ENCODE data around the gene BAIAP2L1.

BAIAP2L1 gene

DNA sequence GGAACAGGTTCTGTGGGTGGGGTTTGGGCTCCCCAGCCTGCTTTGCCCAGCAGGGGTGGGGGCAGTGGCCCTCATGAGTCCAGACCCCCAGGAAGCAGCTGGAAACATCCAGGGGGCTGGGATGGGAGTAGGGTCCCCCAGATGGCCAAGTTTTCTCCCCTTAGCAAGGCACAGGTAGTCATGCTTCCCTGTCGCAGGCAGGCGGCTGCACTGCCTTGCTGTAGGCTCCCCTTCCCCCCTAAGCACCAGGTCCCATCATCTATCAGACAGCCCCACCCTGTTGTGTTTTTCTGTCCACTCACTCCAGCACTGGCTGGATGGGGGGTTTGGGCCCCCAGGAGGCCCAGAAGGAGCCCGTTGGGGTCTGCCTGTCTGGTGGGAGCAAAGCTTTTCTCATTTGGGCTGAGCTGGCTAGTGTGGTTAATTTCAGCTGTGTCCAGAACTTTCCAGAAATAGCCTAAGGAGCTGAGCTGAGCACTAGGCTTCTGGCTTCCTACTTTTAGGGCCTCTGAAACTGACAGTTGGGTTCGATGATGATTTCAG is 111.5 kb downstream of the BAIAP2L1 start:
- no peak for DNase-seq

DNA sequence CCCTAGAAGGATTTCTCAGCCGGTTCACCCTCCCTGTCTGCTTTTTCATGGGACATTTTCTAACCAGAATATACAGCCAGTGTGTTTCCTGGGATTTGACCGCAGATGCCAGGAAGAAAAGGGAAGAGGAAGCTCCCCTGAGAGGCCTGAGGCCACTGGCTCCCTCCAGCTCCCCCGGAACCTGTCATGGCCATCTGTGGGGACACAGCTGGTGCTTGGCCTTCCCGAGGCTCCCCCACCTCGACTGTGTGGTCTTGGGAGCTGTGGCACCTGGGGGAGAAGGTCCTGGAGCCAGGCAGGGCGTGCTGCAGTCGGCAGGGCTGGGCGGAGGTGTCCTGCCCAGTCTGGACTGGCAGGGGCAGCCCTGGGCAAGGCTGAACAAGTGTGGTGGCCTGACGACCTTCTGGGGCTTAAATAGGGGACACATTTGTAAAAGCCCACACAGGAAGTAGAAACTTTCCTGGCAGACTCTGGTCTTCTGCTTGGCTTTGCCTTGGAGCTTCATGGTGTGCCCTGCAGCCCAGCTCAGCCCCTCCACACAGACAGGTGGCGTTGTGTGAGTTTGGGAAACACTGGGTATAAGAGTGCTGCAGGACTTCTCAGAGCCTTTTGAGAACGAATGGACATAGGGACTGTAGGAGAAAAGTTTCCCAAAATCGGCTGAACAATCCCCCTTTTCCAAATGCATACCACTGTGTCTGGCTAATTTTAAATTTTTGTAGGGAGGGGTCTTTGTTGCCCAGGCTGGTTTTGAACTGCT is 112.6 kb downstream of the BAIAP2L1 start:
- no peak for DNase-seq

DNA sequence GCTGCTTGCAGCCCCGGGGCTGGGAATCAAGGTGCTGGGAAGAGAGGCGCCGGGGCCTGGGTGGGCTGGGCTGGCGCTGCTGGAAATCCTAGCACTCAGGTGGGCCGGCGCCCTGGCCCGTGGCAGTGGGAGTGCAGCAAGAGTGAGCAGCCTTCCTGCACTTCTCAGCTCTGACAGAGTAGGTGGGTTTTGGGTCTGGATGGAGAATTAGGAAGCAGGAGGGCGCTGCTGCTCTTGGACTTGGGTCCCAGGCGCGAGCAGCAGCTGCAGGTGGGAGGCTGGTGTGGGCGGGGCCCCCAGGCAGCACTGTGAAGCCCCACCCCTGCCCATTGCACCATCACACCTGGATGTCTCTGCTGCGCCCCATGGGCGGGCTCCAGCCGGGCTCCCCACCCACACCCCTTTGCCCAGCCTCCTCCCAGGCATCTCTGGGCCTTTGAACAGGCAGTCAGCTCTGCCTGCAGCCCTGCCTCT is 113.4 kb downstream of the BAIAP2L1 start:
- no peak for DNase-seq

DNA sequence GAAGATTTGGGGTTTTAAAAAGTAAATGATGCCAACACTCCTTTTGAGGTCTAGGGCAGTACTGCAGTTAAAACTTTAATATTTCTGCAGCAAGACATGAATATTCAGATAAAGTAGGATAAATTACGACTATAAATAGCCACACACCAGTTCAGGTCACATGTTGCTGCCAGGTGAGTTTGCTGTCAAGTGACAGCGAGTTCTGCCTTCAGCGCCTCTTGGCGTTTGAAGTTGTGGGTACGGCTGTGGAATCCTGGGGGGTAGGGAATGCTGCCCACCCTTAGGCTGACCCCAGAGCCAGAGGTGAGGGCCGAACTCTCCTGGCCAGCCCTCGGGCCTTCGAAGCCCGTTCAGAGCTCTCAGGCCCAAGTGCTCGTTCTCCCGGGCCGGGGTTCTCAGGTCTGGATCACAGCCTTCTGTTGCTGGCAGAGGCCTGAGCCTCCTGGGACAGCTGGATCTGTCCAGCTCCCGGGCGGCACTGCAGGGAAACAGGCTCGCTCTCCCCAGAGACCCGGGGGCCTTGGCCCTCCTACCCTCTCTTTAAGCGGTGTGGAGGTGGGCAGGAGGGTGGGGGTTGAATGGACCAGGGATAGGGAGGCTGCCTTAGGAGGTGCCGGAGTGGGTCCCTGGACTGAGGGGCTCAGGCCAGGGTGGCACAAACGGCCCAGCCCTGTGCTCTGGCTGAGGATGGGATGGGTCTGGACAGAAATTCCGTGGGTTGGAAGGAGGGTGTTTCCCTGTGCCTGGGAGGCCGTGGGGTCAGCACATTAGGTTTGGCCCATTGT is 114.0 kb downstream of the BAIAP2L1 start:
- no peak for DNase-seq

DNA sequence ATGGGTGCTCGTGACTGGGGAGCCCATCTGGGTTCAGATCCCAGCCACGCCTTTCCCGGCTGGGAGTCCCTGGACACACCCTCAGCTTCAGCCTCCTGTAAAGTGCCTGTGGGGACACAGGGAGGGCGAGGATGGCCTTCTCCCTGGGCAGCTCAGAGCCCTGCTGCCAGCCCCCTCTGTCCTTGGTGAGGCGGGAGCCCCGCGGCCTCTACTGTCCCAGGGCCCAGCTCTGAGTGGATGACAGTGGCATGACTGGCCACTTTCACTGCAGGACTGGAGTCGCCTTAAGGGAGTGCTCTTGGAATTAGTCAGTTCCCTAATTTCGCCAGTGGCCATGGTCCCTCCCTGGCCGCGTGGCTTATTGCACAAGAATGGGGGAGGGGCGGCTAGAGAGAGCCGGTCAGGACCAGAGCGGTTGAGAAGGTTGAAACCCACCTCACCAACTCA is 114.8 kb downstream of the BAIAP2L1 start:
- no peak for DNase-seq

DNA sequence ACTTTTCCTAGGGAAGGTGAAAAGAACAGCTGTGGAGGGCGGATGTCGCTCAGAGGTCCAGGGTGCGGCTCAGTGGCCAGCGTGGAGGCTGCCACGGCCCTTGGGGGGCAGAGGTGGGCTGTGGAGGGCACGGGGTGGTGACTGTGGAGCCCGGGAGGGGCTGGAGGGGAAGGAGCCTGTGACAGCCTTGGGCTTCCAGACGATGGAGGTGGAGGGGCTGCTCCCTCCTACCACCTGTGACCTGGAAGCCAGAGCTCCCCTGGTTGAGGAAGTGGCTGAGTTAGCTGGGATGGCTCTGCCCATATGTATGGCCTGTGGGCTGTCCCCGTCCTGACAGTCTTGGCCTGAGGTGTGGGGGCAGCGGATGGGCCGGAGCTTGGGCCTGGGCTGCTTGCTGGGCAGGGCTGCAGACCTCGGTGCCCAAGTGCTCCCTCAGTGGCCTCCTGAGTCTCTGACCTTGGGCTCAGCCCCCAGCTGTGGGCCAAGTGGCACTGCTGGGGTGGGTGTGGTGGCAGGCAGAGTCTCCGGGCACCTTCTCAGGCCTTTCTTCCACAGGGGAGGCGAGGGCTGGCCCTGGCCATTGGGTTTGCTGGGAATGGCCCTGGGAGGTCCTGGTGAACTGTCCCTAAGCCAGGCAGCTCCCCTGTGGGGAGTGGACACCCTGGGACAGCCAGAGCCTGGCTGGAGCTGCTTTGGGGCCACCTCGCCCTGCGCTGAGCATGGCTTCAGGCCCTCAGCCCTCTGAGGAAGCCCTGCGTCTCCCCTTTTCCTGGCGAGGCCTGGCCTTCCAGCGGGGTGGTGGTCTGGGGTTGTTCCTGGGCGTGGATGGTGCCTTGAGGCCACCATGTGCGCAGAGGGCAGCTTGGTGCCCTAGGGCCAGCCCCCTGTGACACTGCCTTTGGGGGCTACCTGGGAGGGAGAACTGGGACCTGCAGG is 115.5 kb downstream of the BAIAP2L1 start:
- DNase-seq = no peak

DNA sequence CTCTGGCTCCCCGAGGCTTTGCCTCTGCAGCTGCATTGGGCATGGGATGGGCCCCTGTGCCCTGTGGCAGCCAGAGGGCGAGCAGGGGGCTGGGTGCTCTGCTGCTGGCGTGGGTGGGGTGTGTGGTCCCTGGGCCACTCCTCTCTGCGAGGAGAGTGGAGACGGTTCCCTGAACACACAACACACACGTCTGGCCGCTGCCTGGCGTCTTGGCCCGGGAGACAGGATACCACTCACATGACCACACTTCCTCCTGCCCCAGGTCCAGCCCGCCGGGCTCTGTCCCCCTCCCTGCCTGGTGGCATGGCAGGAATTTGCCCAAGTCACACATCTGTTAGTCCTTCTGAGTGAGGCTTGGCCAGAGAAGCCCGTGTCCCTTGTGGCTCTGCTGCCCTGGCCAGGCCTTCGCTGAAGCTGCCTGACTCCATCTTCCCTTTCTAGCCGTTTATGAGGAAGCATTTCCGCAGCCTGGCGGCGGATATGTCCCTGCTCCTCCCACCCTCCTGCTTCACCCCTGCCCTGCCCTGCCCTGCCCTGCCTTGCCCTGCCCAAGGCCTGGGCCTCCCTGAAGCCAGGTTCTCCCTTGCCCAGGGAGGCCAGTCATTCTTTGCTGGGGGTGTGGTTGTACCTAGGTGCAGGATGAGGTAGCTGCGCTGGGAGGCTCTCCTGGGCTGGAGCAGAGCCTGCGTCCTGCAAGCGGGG is 116.4 kb downstream of the BAIAP2L1 start:
- peak in 1 of 2 donors; percentile 28 for DNase-seq

DNA sequence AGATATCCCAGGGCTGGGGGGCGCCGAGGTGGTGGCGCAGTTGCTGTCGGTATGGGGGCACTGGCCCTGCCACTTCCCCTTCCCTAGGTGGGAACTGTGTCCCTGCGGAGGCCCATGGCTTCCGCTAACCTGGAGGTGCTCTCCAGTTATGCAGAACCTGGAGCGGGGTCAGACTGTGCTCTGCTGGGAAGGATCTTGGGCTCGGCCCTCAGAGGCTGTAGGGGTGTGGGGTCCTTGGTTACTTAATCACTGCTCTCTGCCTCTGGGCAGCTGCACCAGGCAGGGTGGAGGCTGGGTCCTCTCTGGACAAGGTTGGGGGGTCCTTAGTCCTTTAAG is 117.0 kb downstream of the BAIAP2L1 start:
- no peak for DNase-seq

DNA sequence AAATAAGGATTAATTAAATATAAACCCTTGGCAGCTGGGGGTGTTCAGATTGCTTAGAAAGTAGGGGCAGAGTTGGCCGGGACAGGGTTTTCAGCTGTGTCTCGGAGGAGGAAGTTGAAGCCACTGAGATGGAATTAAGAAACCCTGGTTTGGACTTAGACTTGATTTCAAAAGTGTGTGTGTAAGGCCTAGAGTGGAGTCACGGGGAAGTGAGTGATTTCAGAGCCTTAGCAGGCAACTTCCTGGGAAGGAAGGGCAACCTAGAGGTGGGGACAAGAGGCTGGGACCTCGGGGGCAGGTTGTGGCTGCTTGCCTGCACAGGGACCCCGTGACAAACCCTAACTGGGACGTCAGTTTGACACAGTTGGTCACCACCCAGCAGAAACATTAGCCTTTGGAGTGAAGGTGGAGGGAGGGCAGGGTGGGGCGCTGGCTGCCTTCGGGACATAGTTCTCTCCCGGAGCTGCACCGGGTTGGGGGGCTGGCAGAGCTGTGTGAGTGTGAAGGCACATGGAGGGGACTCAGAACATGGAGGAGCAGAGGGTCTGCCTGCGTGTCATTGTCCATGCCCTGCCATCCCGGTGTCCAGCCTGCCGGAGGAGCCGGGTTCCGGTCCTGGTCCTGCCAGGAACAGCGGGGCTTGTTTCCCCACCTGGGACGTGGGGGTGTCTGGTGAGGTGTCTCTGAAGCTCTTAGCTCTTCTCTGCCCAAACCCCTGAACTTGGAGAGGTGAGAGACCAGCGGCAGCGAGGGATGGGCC is 117.6 kb downstream of the BAIAP2L1 start:
- DNase-seq = peak in 1 of 2 donors; percentile 33

DNA sequence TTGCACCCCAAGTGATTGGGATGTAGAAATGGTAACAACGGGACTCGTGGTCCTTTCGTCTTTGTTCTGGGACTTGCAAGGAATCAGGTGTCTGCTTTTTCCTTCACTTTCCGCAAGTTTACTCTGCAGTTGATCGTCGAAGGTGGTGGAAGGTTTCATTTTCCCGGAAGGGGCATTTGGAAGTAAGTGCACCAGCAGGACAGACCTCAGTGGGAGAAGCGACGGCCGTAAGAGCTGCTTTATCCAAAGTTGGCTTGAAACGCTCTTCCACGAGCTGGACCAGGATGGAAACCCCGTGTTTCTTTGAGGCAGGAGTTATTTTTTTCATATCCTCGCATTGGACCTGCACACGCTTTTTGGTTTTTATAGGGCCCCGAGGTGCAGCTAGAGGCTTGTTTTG is 118.2 kb downstream of the BAIAP2L1 start:
- DNase-seq = no peak

DNA sequence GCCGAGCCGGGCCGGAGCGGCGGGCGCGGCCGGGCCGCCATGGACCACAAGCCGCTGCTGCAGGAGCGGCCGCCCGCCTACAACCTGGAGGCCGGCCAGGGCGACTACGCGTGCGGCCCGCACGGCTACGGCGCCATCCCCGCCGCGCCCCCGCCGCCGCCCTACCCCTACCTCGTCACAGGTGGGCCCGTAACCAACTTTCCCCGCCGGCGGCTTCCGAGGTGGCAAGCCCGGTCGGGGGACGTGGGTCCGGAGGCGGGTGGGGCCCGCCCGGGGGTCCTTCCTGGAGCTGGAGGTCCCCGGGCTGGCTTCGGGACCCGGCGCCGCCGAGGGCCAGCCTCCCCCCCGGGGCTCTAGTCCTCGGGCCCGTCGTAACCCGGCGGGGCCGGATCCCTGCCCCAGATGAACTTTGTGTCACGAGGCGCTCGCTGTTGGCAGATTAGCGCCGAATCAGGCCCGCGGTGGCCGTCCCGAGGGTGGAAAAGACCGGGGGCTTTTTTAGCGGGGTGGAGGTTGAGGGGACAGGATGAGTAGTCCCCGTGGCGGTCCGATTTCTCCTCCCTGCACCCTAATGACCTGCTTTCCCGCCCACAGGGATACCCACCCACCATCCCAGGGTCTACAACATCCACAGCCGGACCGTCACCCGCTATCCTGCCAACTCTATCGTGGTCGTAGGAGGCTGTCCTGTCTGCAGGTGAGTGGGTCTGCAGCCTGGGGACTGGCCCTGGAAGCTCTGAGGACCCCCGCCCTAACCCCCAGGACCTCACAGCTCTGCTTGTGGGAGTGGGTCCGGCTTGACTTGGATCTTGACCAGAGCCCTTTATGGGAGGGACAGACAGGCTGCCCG is 118.9 kb downstream of the BAIAP2L1 start:
- no peak for DNase-seq

DNA sequence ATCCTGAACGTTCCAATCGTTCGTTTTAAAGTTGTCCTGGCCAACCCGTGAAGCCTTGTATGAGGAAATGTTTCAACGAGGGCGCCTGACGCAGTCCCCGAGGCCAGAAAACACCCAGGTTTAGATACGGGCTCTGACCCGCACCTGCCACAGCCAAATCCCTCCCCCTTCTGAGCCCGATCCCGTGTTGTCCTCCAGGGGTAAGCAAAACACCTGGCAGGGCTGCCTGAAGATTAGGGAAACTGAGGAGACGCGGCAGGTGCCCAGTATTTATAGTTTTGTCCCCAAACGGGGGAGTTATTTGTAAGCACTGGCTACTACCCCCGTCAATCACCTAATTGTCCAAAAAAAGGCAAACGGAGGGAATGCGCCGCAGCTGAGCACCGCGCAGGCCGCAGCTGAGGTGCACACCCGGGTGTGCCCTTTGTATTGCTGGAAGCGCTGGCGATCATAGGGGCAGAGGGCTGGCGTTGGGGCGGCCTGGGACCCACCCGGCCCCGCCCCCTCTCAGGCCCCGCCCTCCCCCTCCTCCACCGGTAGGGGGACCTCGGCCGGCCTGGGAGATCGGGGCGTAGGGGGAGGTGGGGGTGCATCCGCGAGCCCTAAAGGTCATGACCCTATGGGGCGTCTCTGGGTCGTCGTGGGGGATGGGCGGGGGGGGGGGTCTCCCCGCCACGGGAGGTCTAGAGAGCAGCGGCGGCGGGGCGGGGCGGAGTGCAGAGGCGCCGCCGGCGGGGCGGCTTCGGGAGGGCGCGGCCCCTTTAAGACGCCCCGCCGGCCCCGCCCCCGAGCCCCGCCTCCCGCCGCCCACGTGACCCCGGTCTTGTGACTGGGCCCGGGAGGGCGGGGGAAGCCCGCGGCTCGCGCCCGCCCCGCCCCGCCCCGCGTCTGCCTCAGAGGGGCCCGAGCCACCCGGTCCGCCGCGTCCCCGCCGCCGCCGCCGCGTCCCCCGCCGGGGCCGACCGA is 119.8 kb downstream of the BAIAP2L1 start, which contains the start of gene BRI3:
BRI3 (plus strand) TSS at position 896 of the 966 bp plus-strand sequence. CDS start 110 bp downstream, outside the sequence.
- DNase-seq = peak; percentile 88 to 91

DNA sequence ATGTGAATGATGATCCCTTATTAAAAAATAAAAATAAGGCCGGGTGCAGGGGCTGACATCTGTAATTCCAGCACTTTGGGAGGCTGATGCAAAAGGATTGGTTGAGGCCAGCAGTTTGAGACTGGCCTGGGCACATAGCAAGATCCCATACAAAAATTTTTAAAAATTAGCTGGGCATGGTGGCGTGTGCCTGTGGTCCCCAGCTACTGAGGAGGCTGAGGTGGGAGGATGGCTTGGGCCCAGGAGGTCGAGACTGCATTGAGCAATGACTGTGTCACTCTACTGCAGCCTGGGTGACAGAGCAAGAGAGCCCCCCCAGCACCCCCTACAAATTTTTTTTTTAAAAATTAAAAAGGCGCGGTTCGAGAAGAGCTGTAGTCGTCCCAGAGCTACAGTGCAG is 120.6 kb downstream of the BAIAP2L1 start:
- DNase-seq = no peak

DNA sequence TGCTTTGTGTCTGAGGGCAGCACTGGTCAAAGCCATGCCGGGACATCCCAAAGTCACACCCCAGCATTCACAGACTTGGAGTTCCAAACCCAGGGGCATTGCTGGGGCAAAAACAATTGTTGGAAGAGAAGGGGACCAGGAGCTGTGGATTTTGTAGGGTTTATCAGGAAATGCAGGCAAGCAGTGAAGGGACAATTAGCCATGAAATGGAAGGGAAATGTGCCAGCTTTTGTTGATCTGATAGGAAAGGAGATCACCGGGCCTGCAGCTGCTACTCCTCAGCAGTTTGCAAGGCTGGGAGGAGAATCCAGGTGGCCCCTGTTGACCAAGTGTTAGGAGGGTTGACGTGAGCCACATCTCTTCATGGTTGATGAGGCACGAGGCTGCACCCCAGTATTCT is 122.0 kb downstream of the BAIAP2L1 start:
- no peak for DNase-seq

DNA sequence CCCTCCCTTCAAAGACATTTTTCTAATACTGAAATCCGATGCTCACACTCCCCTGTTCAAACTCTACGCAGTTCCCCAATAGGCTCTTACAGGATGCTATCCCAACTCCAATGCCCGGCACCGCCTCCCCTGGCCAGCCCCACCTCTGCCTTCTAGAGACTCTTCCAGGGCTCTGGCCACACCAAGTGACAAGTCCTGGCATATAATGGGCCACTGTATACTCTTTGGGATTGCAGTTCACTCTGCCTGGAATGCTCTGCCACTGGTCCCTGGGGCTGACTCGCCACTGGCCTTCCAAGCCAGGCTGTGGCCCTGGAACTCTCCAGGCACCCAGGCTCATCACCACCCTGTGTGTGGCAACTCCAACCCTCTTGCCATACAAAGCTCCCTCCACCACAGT is 122.5 kb downstream of the BAIAP2L1 start:
- DNase-seq = no peak

DNA sequence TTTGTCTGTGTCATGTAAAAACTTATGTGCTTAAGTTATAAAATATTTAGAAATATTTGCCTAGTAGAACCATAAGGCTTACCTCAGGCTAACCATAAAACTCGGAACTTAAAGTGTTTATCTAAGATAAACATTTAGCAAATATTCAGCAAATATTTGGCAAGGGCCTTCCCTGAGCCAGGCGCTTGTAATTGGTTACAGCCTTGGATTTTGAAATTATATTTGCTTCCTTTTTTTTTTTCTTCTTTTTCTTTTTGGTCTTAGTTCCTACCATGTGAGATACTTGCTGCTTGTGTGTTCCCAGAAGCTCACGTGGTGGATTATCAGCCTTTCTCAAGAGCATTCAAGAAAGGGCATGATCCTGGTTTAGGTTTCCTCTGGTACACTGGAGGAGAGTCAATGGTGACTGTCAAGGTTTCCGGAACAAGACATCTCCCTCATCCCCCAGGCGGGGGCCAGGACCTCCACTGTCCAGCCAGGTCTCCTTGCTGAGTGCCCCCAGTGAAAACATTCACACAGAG is 124.6 kb downstream of the BAIAP2L1 start:
- DNase-seq = no peak

DNA sequence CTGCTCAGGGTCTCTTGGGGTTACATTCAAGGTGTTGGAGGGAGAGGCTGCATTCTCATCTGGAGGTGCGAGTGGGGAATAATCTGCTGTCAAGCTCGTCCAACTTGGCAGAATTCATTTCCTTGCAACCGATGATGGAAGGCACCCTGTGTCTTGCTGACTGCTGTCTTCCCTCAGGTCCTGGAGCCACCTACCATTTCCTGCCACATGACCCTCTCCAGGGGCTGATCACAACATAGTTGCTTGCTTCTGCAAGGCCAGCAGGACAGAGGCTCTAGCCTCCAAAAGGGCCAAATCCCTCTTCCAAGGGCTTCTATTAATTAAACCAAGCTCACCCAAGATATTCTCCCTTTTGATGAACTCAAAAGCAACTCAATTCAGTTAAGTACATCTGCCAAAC is 133.6 kb downstream of the BAIAP2L1 start:
- no peak for DNase-seq

DNA sequence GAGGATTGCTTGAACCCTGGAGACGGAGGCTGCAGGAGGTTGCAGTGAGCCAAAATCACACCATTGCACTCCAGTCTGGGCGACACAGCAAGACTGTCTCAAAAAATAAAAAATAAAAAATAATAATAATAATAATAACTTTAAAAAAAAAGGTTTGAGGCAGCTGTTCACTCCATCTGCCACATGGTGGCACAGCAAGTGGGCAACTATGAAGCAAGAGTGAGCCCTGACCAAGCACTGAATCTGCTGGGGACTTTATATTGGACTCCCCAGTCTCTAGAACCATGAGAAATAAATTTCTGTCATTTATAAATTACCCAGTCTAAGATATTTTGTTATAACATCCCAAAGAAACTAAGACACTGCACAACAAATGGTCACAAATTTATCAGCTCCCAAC is 134.1 kb downstream of the BAIAP2L1 start:
- no peak for DNase-seq

DNA sequence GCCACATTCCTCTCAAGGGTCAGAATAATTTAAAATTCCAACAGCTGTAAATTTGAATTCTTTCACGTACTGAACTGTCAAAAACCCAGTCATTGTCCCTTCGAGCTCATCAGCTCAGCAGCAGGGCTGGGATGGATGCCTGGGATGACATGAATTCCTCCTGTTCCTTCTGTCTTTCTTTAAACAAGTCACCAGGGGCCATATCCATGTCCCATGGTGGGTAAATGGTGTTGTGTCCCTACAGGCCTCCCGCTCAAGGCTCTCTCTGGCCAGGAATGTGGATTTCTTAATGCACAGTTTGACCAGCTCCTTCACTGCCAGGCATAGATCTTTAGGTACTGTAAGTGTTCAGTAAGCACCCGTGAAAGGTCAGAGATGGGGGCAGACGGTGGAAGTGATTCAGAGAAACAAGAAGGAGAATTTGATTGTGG is 135.0 kb downstream of the BAIAP2L1 start:
- DNase-seq = no peak
